ENCODE results near the gene KIF3A.

GRCh38 chr5:132668706-132669454, 68.5 kb downstream of the KIF3A start:
- TF ChIP-seq CTCF (conservative IDR thresholded peaks at IDR 0.05; ENCODE audit: low read depth in 2 of 2) (no peak), JUNB (IDR thresholded peaks at IDR 0.05; ENCODE audit: unreplicated experiment) (no peak), EZH2 (IDR thresholded peaks at IDR 0.05; ENCODE audit: low read depth, unreplicated experiment) (no peak), POLR2AphosphoS5 (IDR thresholded peaks at IDR 0.05; ENCODE audit: low read depth) (no peak), EZH2phosphoT487 (IDR thresholded peaks at IDR 0.05; ENCODE audit: unreplicated experiment) (no peak), REST (IDR thresholded peaks at IDR 0.05; ENCODE audit: unreplicated experiment) (no peak), CREB1 (CRISPR knock-in tag; IDR thresholded peaks at IDR 0.05; ENCODE audit: low read depth) (no peak), ZNF114 (CRISPR knock-in tag; IDR thresholded peaks at IDR 0.05) (no peak)
